K562 (cell line): Measurements from ENCODE around the gene SLC34A1.

Experiments
- ARID4B ChIP-seq: sonication (generic); formaldehyde crosslinking; IDR thresholded peaks from 2 replicates; pipeline ENCODE4 v1.8.0; 2022; ENCODE audit warnings: mild to moderate bottlenecking, missing genetic modification reagents
- CEBPB ChIP-seq: fragments of 450-650 bp; IDR thresholded peaks from 2 replicates; pipeline ENCODE4 v1.6.1; 2016; ENCODE audit warnings: missing genetic modification characterization, missing compliant biosample characterization
- CTCF ChIP-seq, 3 experiments: IDR thresholded peaks in 2 of 3; conservative IDR thresholded peaks in 1 of 3; 2 replicates each; pipeline ENCODE4 v1.5.1; 2011 to 2012; ENCODE audit warnings: low read length in 3 of 3, mild to moderate bottlenecking in 3 of 3, control low read depth in 2 of 3, improper control_type of control experiment in 1 of 3, inconsistent platforms in 1 of 3, low read depth in 1 of 3, mixed read lengths in 1 of 3, moderate library complexity in 1 of 3; ENCODE audit not compliant: insufficient read depth in 2 of 3
- HMG20B ChIP-seq: fragments of 250-450 bp; sonication (Bioruptor Pico); IDR thresholded peaks from 2 replicates; pipeline ENCODE4 v1.5.0; 2021; ENCODE audit warnings: mild to moderate bottlenecking
- JUN ChIP-seq, 2 experiments: sonication (generic) in 1 of 2; formaldehyde crosslinking in 1 of 2; IDR thresholded peaks; 2 replicates each; pipeline versions ENCODE4 v1.6.1 to v1.8.0; 2012 to 2022; ENCODE audit warnings: borderline replicate concordance in 2 of 2, mild to moderate bottlenecking in 2 of 2, improper control_type of control experiment in 1 of 2, low read depth in 1 of 2, low read length in 1 of 2, missing genetic modification reagents in 1 of 2
- MECOM ChIP-seq: fragments of 250-450 bp; sonication (Bioruptor Pico); IDR thresholded peaks from 2 replicates; pipeline ENCODE4 v1.8.0; 2022; ENCODE audit warnings: inconsistent platforms
- PKNOX1 ChIP-seq: fragments of 450-650 bp; IDR thresholded peaks from 2 replicates; pipeline ENCODE4 v1.6.1; 2016
- RBM15 ChIP-seq: fragments of 200-400 bp; formaldehyde crosslinking; IDR thresholded peaks from 2 replicates; pipeline ENCODE4 v1.6.1; 2018; ENCODE audit warnings: mild to moderate bottlenecking, low read length, moderate library complexity; ENCODE audit not compliant: insufficient read depth
- SMAD3 ChIP-seq: fragments of 450-650 bp; formaldehyde crosslinking; conservative IDR thresholded peaks from 2 replicates; pipeline ENCODE4 v1.4.0; 2020; ENCODE audit warnings: mild to moderate bottlenecking
- ZC3H4 ChIP-seq: sonication (generic); formaldehyde crosslinking; IDR thresholded peaks from 2 replicates; pipeline ENCODE4 v1.9.0; 2021; ENCODE audit warnings: missing genetic modification reagents, borderline replicate concordance
- TF ChIP-seq, protein P1 (sequence below): sonication (generic); formaldehyde crosslinking; IDR thresholded peaks from 2 replicates; pipeline ENCODE4 v1.9.0; 2022; ENCODE audit warnings: mild to moderate bottlenecking, missing genetic modification reagents
- TF ChIP-seq, protein P2 (sequence below): sonication (generic); formaldehyde crosslinking; IDR thresholded peaks from 2 replicates; pipeline ENCODE4 v1.8.1; 2023; ENCODE audit warnings: mild to moderate bottlenecking, missing genetic modification reagents, moderate library complexity

- TF ChIP-seq JUN (IDR thresholded peaks at IDR 0.05; ENCODE audit: borderline replicate concordance, low read depth, low read length) = no peak
- no peak for TF ChIP-seq JUN (CRISPR knock-in tag; IDR thresholded peaks at IDR 0.05; ENCODE audit: borderline replicate concordance)
- no peak for TF ChIP-seq MECOM
- TF ChIP-seq RBM15 = no peak
- no peak for TF ChIP-seq ARID4B (CRISPR knock-in tag)
- TF ChIP-seq, protein P1, sequence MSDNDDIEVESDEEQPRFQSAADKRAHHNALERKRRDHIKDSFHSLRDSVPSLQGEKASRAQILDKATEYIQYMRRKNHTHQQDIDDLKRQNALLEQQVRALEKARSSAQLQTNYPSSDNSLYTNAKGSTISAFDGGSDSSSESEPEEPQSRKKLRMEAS = no peak
- no peak for TF ChIP-seq SMAD3 (CRISPR knock-in tag)
- no peak for TF ChIP-seq CEBPB (tag)
- TF ChIP-seq CTCF (IDR thresholded peaks at IDR 0.05 in 2 of 3, conservative IDR thresholded peaks at IDR 0.05 in 1 of 3; ENCODE audit: insufficient read depth in 2 of 3, low read depth in 1 of 3, low read length in 3 of 3) = no peak
- TF ChIP-seq HMG20B (CRISPR knock-in tag) = no peak
- TF ChIP-seq, protein P2, sequence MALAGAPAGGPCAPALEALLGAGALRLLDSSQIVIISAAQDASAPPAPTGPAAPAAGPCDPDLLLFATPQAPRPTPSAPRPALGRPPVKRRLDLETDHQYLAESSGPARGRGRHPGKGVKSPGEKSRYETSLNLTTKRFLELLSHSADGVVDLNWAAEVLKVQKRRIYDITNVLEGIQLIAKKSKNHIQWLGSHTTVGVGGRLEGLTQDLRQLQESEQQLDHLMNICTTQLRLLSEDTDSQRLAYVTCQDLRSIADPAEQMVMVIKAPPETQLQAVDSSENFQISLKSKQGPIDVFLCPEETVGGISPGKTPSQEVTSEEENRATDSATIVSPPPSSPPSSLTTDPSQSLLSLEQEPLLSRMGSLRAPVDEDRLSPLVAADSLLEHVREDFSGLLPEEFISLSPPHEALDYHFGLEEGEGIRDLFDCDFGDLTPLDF (CRISPR knock-in tag) = no peak
- no peak for TF ChIP-seq PKNOX1
- TF ChIP-seq ZC3H4 (CRISPR knock-in tag) = no peak
These were observed 10.0 kb upstream of the SLC34A1 start for GRCh38 chr5:177374211-177374610.
